ENCODE measurements around the gene GNAS. TPM values are rescaled to one million over a fixed set of nuclear protein-coding genes. Genes with fewer than 3 reads are reported as not detected.

Gene GNAS
- total RNA-seq, 4 donors from 2014 or later = 521 to 893 (median 652) TPM

DNA sequence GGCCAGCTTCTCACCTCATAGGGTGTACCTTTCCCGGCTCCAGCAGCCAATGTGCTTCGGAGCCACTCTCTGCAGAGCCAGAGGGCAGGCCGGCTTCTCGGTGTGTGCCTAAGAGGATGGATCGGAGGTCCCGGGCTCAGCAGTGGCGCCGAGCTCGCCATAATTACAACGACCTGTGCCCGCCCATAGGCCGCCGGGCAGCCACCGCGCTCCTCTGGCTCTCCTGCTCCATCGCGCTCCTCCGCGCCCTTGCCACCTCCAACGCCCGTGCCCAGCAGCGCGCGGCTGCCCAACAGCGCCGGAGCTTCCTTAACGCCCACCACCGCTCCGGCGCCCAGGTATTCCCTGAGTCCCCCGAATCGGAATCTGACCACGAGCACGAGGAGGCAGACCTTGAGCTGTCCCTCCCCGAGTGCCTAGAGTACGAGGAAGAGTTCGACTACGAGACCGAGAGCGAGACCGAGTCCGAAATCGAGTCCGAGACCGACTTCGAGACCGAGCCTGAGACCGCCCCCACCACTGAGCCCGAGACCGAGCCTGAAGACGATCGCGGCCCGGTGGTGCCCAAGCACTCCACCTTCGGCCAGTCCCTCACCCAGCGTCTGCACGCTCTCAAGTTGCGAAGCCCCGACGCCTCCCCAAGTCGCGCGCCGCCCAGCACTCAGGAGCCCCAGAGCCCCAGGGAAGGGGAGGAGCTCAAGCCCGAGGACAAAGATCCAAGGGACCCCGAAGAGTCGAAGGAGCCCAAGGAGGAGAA is 12.3 kb upstream of the GNAS start:
- peak overlapping the region in 1 of 2 donors; percentile 39 for H3K4me3 ChIP-seq
- peaks cover 0 to 19% (median 0%) of the 10 kb centered on the region in 3 donors for H3K4me1 ChIP-seq
- 49% methylated on average over 9 of the region's 67 CpGs; no CpG with 5 or more reads in 1 of the 2 donors for WGBS, 2 donors (ENCODE audit: low coverage in 1 of 2)
- ATAC-seq = no peak
- H3K36me3 ChIP-seq = no peaks in the 10 kb centered on the region
- TF ChIP-seq, protein P1, sequence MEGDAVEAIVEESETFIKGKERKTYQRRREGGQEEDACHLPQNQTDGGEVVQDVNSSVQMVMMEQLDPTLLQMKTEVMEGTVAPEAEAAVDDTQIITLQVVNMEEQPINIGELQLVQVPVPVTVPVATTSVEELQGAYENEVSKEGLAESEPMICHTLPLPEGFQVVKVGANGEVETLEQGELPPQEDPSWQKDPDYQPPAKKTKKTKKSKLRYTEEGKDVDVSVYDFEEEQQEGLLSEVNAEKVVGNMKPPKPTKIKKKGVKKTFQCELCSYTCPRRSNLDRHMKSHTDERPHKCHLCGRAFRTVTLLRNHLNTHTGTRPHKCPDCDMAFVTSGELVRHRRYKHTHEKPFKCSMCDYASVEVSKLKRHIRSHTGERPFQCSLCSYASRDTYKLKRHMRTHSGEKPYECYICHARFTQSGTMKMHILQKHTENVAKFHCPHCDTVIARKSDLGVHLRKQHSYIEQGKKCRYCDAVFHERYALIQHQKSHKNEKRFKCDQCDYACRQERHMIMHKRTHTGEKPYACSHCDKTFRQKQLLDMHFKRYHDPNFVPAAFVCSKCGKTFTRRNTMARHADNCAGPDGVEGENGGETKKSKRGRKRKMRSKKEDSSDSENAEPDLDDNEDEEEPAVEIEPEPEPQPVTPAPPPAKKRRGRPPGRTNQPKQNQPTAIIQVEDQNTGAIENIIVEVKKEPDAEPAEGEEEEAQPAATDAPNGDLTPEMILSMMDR (IDR thresholded peaks at IDR 0.05) = no peak
- TF ChIP-seq POLR2AphosphoS5 (IDR thresholded peaks at IDR 0.05) (no peak), EP300 (IDR thresholded peaks at IDR 0.05) (no peak), POLR2A (IDR thresholded peaks at IDR 0.05) (no peak)
- H3K9me3 ChIP-seq = no peaks in the 10 kb centered on the region
- H3K27me3 ChIP-seq = peaks cover 81% of the 10 kb centered on the region
- no peak overlapping the region for H3K27ac ChIP-seq

DNA sequence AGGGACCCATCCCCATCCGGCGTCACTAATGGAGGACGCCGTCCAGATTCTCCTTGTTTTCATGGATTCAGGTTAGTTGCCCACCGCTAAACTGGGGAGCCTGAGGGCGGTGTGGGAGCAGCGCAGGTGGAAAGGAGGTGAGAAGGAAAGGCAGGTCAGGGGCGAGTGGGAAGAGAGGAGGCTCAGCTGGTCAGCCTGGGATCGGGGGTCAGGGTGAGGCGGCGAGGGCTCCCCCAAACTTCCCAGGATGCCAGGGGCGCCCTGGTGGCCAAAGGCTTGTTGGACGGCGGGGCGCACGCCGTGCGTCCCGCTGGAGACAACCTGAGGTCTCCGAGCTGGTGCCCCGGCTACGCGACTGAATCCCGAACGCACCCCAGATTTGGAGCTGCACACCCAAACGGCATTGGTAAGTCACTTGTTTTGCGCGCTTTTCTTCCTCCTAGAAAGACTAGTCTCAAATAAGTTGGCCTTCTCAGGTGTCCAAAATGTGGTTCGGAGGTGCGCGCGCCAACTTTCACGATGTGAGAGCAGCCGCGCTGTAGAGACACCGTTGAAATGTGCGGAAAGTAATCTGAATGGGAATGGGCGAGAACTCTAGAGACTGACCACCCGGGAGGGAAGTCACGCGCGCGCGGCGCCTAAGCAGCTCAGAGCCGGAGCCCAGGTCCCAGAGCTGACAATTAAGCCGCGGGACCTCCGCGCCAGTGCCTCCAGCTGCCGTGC is 11.5 kb upstream of the GNAS start:
- H3K27me3 ChIP-seq = peaks cover 86% of the 10 kb centered on the region
- ATAC-seq = no peak
- peaks cover 0 to 19% (median 0%) of the 10 kb centered on the region in 3 donors for H3K4me1 ChIP-seq
- no peaks in the 10 kb centered on the region for H3K36me3 ChIP-seq
- no peaks in the 10 kb centered on the region for H3K9me3 ChIP-seq
- H3K4me3 ChIP-seq = no peak overlapping the region
- TF ChIP-seq EP300 (IDR thresholded peaks at IDR 0.05) = no peak
- TF ChIP-seq, protein P1 (IDR thresholded peaks at IDR 0.05) = no peak
- no peak for TF ChIP-seq POLR2A (IDR thresholded peaks at IDR 0.05)
- TF ChIP-seq POLR2AphosphoS5 (IDR thresholded peaks at IDR 0.05) = no peak
- H3K27ac ChIP-seq = no peak overlapping the region
- WGBS, 2 donors (ENCODE audit: low coverage in 1 of 2) = 54 to 80% methylated on average over 1 to 12 of the region's 51 CpGs

DNA sequence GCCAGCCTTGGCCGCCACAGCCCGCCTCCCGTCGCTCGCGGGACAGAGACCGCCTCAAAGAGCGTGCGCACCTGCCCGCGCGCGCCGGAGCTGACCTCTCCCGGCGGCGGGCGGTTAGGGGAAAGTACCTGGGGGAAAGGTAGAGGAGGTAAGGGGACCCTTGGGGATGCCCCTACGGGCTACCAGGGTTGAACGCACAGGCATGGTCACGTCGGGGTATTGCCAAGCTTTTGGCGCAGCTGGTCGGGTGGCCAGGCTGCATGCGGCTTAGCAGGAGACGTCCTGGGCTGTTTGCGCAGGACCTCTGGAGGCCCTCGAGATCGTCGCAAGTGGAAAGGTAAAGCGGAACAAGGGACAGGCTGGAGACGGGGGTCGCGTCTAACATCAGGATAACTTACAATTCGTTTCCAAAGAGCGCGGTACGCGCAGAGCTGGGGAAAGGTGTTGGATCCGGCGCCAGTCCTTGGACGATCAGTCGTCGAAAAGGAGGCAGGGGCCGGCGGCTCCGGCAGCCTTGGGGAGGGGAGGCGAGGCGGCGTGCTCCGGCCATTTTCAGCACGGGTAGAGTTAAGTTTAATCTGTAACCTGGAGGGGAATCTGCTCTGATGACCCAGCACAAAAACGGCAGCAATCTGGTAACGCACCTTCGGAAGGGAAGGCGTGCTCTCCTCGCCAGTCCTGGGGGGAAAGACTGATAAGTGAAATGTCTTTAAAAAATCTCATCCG is 10.8 kb upstream of the GNAS start:
- H3K36me3 ChIP-seq = no peaks in the 10 kb centered on the region
- peaks cover 0 to 19% (median 0%) of the 10 kb centered on the region in 3 donors for H3K4me1 ChIP-seq
- no peak overlapping the region for H3K4me3 ChIP-seq
- H3K9me3 ChIP-seq = no peaks in the 10 kb centered on the region
- no peak for ATAC-seq
- no peak overlapping the region for H3K27ac ChIP-seq
- TF ChIP-seq EP300 (IDR thresholded peaks at IDR 0.05) = no peak
- TF ChIP-seq POLR2A (IDR thresholded peaks at IDR 0.05) = no peak
- TF ChIP-seq, protein P1 (IDR thresholded peaks at IDR 0.05) = no peak
- TF ChIP-seq POLR2AphosphoS5 (IDR thresholded peaks at IDR 0.05) = no peak
- H3K27me3 ChIP-seq = peaks cover 92% of the 10 kb centered on the region
- WGBS, 2 donors (ENCODE audit: low coverage in 1 of 2) = 14 to 37% methylated on average over 1 to 31 of the region's 58 CpGs

DNA sequence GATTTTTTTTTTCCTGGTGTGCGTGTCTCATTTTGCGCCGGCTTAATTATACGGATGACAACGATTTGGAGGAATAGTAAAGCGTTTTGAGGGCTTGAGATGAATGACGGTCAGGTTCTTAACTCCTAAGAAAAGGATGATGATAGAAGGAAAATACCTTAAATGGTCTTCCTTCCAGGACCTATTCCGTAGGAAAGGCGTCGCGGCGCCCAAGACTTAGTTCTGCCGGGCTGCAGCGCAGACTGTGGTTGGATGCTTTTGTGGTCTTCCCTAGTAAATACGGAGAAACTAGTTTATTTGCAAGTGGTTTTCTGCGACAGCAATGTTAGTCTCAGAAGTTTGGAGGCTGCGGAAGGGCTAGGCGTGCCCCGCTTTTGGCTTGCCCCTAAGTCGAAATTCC is 10.2 kb upstream of the GNAS start:
- H3K27me3 ChIP-seq = peaks cover 89% of the 10 kb centered on the region
- TF ChIP-seq EP300 (IDR thresholded peaks at IDR 0.05) = no peak
- TF ChIP-seq, protein P1 (IDR thresholded peaks at IDR 0.05) = no peak
- TF ChIP-seq POLR2A (IDR thresholded peaks at IDR 0.05) = no peak
- no peak for TF ChIP-seq POLR2AphosphoS5 (IDR thresholded peaks at IDR 0.05)
- 34 to 52% methylated on average over 15 to 20 of the region's 20 CpGs for WGBS, 2 donors (ENCODE audit: low coverage in 1 of 2)

More for the DNA sequence above, 10.2 kb upstream of the GNAS start:
- Histone ChIP-seq H3K27ac (no peak overlapping the region), H3K36me3 (no peaks in the 10 kb centered on the region), H3K4me1 (peaks cover 0 to 19% (median 0%) of the 10 kb centered on the region in 3 donors), H3K4me3 (no peak overlapping the region), H3K9me3 (no peaks in the 10 kb centered on the region)
- ATAC-seq = no peak

All from gastroesophageal sphincter (tissue), 4 donors.